ENCODE results near the gene MAN1B1. TPM values are rescaled to one million over a fixed set of nuclear protein-coding genes. Genes with fewer than 3 reads are reported as not detected.
A peak's percentile ranks its signal among the peaks of the same experiment; 100 is the strongest.
"Not testable (repeated sequence)": the region's sequence is repeated elsewhere in the genome, so short reads cannot be mapped to it uniquely, and the experiment has no call there.

MAN1B1 gene
- total RNA-seq, 1 donor from 2014 or later = 24.6 TPM

DNA sequence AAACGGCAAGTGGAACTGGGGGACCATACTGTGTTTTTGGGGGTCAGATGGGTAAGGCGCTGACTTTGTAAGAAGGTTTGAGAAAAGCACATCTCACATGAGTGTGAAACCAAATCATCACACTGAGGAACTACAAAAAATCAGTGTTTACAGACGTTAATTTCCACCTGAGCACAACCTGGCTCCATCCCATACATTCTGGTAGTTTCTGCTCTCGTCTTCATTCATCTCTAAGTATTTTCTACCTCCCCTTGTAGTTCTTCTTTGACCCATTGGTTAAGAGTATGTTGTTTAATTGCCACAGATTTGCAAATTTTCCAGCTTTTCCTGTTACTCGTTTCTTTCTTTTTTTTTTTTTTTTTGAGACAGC is 36.7 kb downstream of the MAN1B1 start:
- Histone ChIP-seq H2AFZ (replicated peaks) (no peak overlapping the region), H3K79me2 (ENCODE audit: low read depth) (peaks cover 13% of the 10 kb centered on the region), H3K27me3 (no peaks in the 10 kb centered on the region), H3K4me3 (no peak overlapping the region), H3K4me1 (peaks cover 3% of the 10 kb centered on the region), H3K36me3 (no peaks in the 10 kb centered on the region), H3F3A (ENCODE audit: low read depth) (peaks cover 11% of the 10 kb centered on the region), H3K27ac (no peak overlapping the region), H3K4me2 (no peak overlapping the region), H3K9me3 (ENCODE audit: low read depth) (no peaks in the 10 kb centered on the region), H4K20me1 (ENCODE audit: low read depth) (peaks cover 21% of the 10 kb centered on the region), H3K9ac (no peak overlapping the region)
- H3K4me3 Mint-ChIP-seq = no peak overlapping the region
- H3K27me3 Mint-ChIP-seq (ENCODE audit: insufficient read depth, low read depth) = peaks cover 4% of the 10 kb centered on the region
- H3K4me1 Mint-ChIP-seq = peaks cover 26% of the 10 kb centered on the region
- H3K9me3 Mint-ChIP-seq = no peaks in the 10 kb centered on the region
- no peaks in the 10 kb centered on the region for H3K36me3 Mint-ChIP-seq
- TF ChIP-seq, protein P1, sequence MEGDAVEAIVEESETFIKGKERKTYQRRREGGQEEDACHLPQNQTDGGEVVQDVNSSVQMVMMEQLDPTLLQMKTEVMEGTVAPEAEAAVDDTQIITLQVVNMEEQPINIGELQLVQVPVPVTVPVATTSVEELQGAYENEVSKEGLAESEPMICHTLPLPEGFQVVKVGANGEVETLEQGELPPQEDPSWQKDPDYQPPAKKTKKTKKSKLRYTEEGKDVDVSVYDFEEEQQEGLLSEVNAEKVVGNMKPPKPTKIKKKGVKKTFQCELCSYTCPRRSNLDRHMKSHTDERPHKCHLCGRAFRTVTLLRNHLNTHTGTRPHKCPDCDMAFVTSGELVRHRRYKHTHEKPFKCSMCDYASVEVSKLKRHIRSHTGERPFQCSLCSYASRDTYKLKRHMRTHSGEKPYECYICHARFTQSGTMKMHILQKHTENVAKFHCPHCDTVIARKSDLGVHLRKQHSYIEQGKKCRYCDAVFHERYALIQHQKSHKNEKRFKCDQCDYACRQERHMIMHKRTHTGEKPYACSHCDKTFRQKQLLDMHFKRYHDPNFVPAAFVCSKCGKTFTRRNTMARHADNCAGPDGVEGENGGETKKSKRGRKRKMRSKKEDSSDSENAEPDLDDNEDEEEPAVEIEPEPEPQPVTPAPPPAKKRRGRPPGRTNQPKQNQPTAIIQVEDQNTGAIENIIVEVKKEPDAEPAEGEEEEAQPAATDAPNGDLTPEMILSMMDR (IDR thresholded peaks at IDR 0.05) = no peak
- TF ChIP-seq EZH2phosphoT487 (IDR thresholded peaks at IDR 0.05) (no peak), EZH2 (IDR thresholded peaks at IDR 0.05) (no peak)
- H3K27ac Mint-ChIP-seq = no peak overlapping the region
- DNase-seq (ENCODE audit: low spot score) = no peak

DNA sequence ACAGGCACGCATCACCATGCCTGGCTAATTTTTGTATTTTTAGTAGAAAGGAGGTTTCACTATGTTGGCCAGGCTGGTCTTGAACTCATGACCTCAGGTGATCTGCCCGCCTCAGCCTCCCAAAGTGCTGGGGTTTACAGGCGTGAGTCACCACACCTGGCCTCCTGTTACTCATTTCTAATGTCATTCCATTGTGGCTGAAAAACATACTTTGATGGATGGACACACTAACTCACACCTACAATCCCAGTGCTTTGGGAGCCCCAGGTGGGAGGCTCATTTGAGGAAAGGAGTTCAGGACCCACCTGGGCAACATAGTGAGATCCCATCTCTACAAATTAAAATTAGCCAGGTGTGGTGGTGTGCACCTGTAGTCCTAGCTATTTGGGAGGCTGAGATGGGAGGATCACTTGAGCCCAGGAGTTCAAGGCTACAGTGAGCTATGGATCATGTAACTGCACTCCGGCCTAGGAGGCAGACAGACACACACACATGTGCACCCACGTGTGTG is 37.2 kb downstream of the MAN1B1 start:
- H3K36me3 ChIP-seq; H3K27me3 ChIP-seq; H3K4me2 ChIP-seq; H3K27me3 Mint-ChIP-seq (ENCODE audit: insufficient read depth, low read depth); H3K36me3 Mint-ChIP-seq; H3K27ac Mint-ChIP-seq; H3K27ac ChIP-seq; H3K4me1 ChIP-seq; DNase-seq (ENCODE audit: low spot score); H3K9ac ChIP-seq; H3K4me3 ChIP-seq; H2AFZ ChIP-seq (replicated peaks); H3K9me3 Mint-ChIP-seq; H3K9me3 ChIP-seq (ENCODE audit: low read depth); H3K4me3 Mint-ChIP-seq: not testable (repeated sequence)
- Histone ChIP-seq H3K79me2 (ENCODE audit: low read depth) (peaks cover 18% of the 10 kb centered on the region), H3F3A (ENCODE audit: low read depth) (peaks cover 11% of the 10 kb centered on the region), H4K20me1 (ENCODE audit: low read depth) (peaks cover 23% of the 10 kb centered on the region)
- H3K4me1 Mint-ChIP-seq = peaks cover 31% of the 10 kb centered on the region

DNA sequence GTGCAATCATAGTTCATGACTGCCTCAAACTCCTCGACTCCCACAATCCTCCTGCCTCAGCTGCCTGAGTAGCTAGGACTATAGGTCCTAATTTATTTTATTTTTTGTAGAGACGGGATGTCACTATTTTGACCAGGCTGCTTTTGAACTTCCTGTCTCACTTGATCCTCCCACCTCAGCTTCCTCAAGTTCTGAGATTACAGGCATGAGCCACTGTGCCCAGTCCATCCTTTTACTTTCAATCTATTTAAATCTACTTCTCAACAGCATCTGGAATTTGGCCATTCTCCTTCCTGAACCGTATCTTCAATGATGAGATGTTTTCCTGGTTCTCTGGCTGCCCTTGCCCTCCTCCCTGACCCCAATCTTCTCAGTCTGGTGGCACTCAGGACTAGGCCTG is 40.0 kb downstream of the MAN1B1 start:
- H3K4me3 Mint-ChIP-seq = peak overlapping the region; percentile 69

More for the DNA sequence above, 40.0 kb downstream of the MAN1B1 start:
- Mint-ChIP-seq H3K27ac (no peak overlapping the region), H3K9me3 (no peaks in the 10 kb centered on the region), H3K27me3 (ENCODE audit: insufficient read depth, low read depth) (peaks cover 7% of the 10 kb centered on the region), H3K36me3 (no peaks in the 10 kb centered on the region), H3K4me1 (peaks cover 32% of the 10 kb centered on the region)
- DNase-seq (ENCODE audit: low spot score) = no peak
- Histone ChIP-seq H3F3A (ENCODE audit: low read depth) (peaks cover 9% of the 10 kb centered on the region), H4K20me1 (ENCODE audit: low read depth) (peaks cover 18% of the 10 kb centered on the region), H3K27ac (no peak overlapping the region), H2AFZ (replicated peaks) (no peak overlapping the region), H3K27me3 (peaks cover 17% of the 10 kb centered on the region), H3K4me1 (peaks cover 7% of the 10 kb centered on the region), H3K9ac (no peak overlapping the region), H3K4me2 (no peak overlapping the region), H3K9me3 (ENCODE audit: low read depth) (no peaks in the 10 kb centered on the region), H3K4me3 (no peak overlapping the region), H3K79me2 (ENCODE audit: low read depth) (peaks cover 22% of the 10 kb centered on the region), H3K36me3 (no peaks in the 10 kb centered on the region)
- TF ChIP-seq, protein P1 (IDR thresholded peaks at IDR 0.05) = no peak
- TF ChIP-seq EZH2 (IDR thresholded peaks at IDR 0.05) (no peak), EZH2phosphoT487 (IDR thresholded peaks at IDR 0.05) (no peak)
